GM18870 (cell line): ENCODE data around the gene PDE9A.

Experiments
- ATAC-seq: cut with Tn5 transposase; IDR thresholded peaks from one replicate; pipeline ENCODE4 v1.9.1; 2021; ENCODE audit warnings: moderate library complexity; ENCODE audit not compliant: unreplicated experiment

The PDE9A gene

GRCh38 chr21:42670058-42670880 is 16.8 kb downstream of the PDE9A start:
- no peak for ATAC-seq

GRCh38 chr21:42670884-42671283 is 17.5 kb downstream of the PDE9A start:
- ATAC-seq = no peak

- ATAC-seq = no peak
These were observed 18.6 kb downstream of the PDE9A start for GRCh38 chr21:42671778-42672593.

- no peak for ATAC-seq
These were observed 19.5 kb downstream of the PDE9A start for GRCh38 chr21:42672699-42673458.

GRCh38 chr21:42673633-42674328 is 20.4 kb downstream of the PDE9A start:
- no peak for ATAC-seq

- ATAC-seq = no peak
These were observed 21.0 kb downstream of the PDE9A start for GRCh38 chr21:42674351-42674940.

GRCh38 chr21:42675403-42675802 is 22.0 kb downstream of the PDE9A start:
- ATAC-seq = no peak

- ATAC-seq = no peak
These were observed 23.4 kb downstream of the PDE9A start for GRCh38 chr21:42676808-42677207.

- ATAC-seq = no peak
These were observed 24.2 kb downstream of the PDE9A start for GRCh38 chr21:42677339-42678321.

GRCh38 chr21:42678618-42679295 is 25.3 kb downstream of the PDE9A start:
- no peak for ATAC-seq

GRCh38 chr21:42679319-42680057 is 26.1 kb downstream of the PDE9A start:
- no peak for ATAC-seq

- ATAC-seq = no peak
These were observed 26.6 kb downstream of the PDE9A start for GRCh38 chr21:42680058-42680330.

GRCh38 chr21:42680429-42680828 is 27.0 kb downstream of the PDE9A start:
- no peak for ATAC-seq

- no peak for ATAC-seq
These were observed 28.1 kb downstream of the PDE9A start for GRCh38 chr21:42681296-42682206.

- ATAC-seq = no peak
These were observed 29.3 kb downstream of the PDE9A start for GRCh38 chr21:42682661-42683210.

GRCh38 chr21:42683371-42684108 is 30.1 kb downstream of the PDE9A start:
- no peak for ATAC-seq
